Subcutaneous abdominal adipose tissue (tissue), 5 donors: ENCODE measurements around the gene DLG2.

Experiments used
- H3K27ac ChIP-seq: one replicate; pipeline ENCODE4 v1.7.0; 2013; ENCODE audit warnings: low read depth, mild to moderate bottlenecking, inconsistent platforms, low read length, moderate library complexity
- H3K27me3 ChIP-seq, 5 donors: one replicate each; pipeline ENCODE4 v1.7.0; 2013; ENCODE audit warnings: low read length in 5 of 5, inconsistent platforms in 1 of 5; ENCODE audit not compliant: control insufficient read depth in 5 of 5, insufficient read depth in 4 of 5
- H3K36me3 ChIP-seq, 5 donors: one replicate each; pipeline ENCODE4 v1.7.0; 2013; ENCODE audit warnings: low read length in 5 of 5; ENCODE audit not compliant: control insufficient read depth in 5 of 5, insufficient read depth in 5 of 5
- H3K4me1 ChIP-seq, 5 donors: one replicate each; pipeline ENCODE4 v1.7.0; 2013; ENCODE audit warnings: low read length in 5 of 5, mild to moderate bottlenecking in 3 of 5, moderate library complexity in 1 of 5; ENCODE audit not compliant: control insufficient read depth in 5 of 5, insufficient read depth in 5 of 5
- H3K4me3 ChIP-seq, 5 donors: one replicate each; pipeline ENCODE4 v1.7.0; 2013; ENCODE audit warnings: low read length in 5 of 5, low read depth in 1 of 5
- H3K9ac ChIP-seq, 5 donors: one replicate each; pipeline ENCODE4 v1.7.0; 2013; ENCODE audit warnings: low read length in 5 of 5, mild to moderate bottlenecking in 4 of 5, moderate library complexity in 3 of 5
- H3K9me3 ChIP-seq, 5 donors: one replicate each; pipeline ENCODE4 v1.7.0; 2013; ENCODE audit warnings: low read length in 5 of 5; ENCODE audit not compliant: control insufficient read depth in 5 of 5
- donor health status: healthy.
- donor health status: healthy.
- donor health status: healthy.
- donor health status: healthy.
- donor health status: healthy.

Gene DLG2

DNA sequence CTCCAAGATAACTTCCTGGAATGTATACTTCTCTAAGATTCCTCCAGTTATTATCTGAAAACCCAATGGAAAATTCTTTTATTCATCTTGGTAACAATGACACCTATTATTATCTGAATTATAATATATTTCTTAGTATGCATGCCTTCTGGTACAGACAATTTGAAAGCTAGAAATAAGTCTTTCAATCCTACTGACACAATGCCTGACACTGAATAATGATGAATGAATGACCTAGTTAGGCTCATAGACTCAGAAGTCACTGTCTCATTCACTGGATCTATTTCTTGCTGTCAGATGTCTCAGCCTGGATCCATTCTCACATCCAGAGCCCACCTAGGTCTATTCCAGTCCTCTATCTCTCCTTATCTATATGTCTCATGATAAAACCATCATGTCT, 1214.3 kb downstream of the DLG2 start:
- Histone ChIP-seq H3K4me1 (no peaks in the 10 kb centered on the region), H3K9ac (no peak overlapping the region), H3K9me3 (no peaks in the 10 kb centered on the region), H3K27me3 (no peaks in the 10 kb centered on the region), H3K4me3 (no peak overlapping the region), H3K27ac (no peak overlapping the region), H3K36me3 (no peaks in the 10 kb centered on the region)

GRCh38 chr11:84408946-84409411, 1218.2 kb downstream of the DLG2 start:
- Histone ChIP-seq H3K27ac (no peak overlapping the region), H3K9ac (no peak overlapping the region), H3K4me1 (no peaks in the 10 kb centered on the region), H3K36me3 (no peaks in the 10 kb centered on the region), H3K27me3 (no peaks in the 10 kb centered on the region), H3K4me3 (no peak overlapping the region), H3K9me3 (no peaks in the 10 kb centered on the region)

GRCh38 chr11:84407091-84407490, 1220.1 kb downstream of the DLG2 start:
- H3K9ac ChIP-seq: no peak overlapping the region
- no peaks in the 10 kb centered on the region for H3K27me3 ChIP-seq
- H3K4me1 ChIP-seq: no peaks in the 10 kb centered on the region
- no peaks in the 10 kb centered on the region for H3K9me3 ChIP-seq
- no peak overlapping the region for H3K27ac ChIP-seq
- no peak overlapping the region for H3K4me3 ChIP-seq
- no peaks in the 10 kb centered on the region for H3K36me3 ChIP-seq

DNA sequence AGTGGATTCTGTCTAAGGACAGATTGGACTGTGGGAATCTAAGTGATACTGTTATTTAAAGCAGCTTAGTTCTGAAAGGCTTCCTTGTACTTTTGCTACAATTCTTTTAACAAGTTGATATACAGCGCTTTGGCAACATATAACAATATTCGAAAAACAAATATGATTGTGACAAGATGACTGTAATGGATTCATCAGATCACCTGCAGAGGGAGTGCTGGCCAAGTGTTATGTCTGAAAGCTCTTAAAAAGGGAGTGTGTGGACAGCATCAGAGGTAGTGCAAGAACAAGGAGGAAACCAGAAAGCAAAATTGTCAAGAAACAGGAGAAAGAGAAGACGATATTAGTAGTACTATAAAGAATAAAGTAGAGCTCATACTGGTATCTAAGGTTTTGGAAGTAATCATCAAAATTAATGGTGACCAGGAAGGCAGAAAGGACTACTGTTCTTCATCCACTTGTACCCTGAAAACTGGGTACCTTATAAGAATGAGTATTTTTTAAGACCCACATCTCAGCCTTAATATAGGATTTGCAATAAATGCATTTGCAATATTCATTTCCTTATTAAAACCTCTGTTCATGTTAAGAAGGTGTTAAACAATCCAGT, 1229.0 kb downstream of the DLG2 start:
- Histone ChIP-seq H3K36me3 (no peaks in the 10 kb centered on the region), H3K27me3 (no peaks in the 10 kb centered on the region), H3K9ac (no peak overlapping the region), H3K9me3 (no peaks in the 10 kb centered on the region), H3K4me1 (peaks cover 0 to 6% (median 0%) of the 10 kb centered on the region in 5 donors), H3K27ac (no peak overlapping the region), H3K4me3 (no peak overlapping the region)

GRCh38 chr11:84396521-84396920, 1230.6 kb downstream of the DLG2 start:
- Histone ChIP-seq H3K9ac (no peak overlapping the region), H3K9me3 (no peaks in the 10 kb centered on the region), H3K4me3 (no peak overlapping the region), H3K27ac (no peak overlapping the region), H3K27me3 (no peaks in the 10 kb centered on the region), H3K4me1 (peaks cover 0 to 6% (median 0%) of the 10 kb centered on the region in 5 donors), H3K36me3 (no peaks in the 10 kb centered on the region)

DNA sequence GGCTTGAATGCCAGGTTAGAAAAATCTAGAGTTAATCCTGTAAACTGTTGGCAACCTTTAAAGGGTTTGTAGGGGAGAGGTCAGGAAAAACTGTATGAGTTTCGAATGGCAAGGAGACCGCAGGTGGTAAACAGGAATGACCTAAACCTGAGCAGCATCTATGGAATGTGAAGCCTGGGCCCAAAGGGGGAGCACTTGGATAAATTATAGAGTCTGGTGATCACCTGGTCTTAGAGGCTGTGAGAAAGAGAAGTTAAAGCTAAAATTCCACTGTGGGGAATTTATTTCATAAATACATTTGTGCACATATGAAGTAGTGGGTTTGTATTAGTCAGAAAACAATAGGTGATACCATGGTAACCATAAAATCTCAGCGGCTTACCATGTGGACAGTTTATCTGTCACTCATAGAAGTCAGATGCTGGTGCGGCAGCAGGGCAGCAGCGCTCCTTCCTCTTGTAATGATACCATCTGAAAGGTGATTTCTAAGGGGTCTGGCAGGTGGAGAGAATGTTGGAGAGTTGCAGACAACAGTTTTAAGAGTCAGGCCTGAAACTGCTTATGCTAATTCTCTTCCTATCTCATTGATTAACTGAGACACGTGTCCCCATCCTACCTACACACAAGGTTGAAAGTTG, 1236.6 kb downstream of the DLG2 start:
- H3K36me3 ChIP-seq: no peaks in the 10 kb centered on the region
- H3K4me3 ChIP-seq: no peak overlapping the region
- H3K27ac ChIP-seq: no peak overlapping the region

GRCh38 chr11:84389696-84390095, 1237.4 kb downstream of the DLG2 start:
- H3K27ac ChIP-seq: no peak overlapping the region
- no peaks in the 10 kb centered on the region for H3K9me3 ChIP-seq
- no peaks in the 10 kb centered on the region for H3K4me1 ChIP-seq
- H3K36me3 ChIP-seq: no peaks in the 10 kb centered on the region
- H3K27me3 ChIP-seq: no peaks in the 10 kb centered on the region
- H3K4me3 ChIP-seq: no peak overlapping the region
- no peak overlapping the region for H3K9ac ChIP-seq

More for the DNA sequence above, 1236.6 kb downstream of the DLG2 start:
- Histone ChIP-seq H3K9ac (no peak overlapping the region), H3K4me1 (no peaks in the 10 kb centered on the region), H3K9me3 (no peaks in the 10 kb centered on the region), H3K27me3 (no peaks in the 10 kb centered on the region)

DNA sequence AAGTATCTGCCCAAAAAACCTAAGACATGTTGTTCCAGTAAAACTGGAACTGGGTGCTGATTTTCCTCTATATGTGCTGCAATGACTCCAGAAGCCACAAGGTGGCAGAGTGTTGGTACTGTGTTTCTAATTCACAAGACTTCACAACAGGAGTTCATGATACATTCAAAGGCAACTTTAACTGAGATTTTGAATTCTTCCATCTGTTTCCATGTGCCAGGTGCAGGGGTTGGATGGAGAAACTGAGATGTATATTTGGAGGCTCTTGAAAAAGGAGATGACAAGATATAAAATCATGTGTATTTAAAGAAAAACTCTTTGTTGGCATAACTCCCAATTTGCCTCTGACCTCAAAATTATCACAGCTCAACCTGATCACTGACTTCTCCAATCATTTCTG, 1242.4 kb downstream of the DLG2 start:
- no peak overlapping the region for H3K27ac ChIP-seq
- no peaks in the 10 kb centered on the region for H3K9me3 ChIP-seq
- H3K4me1 ChIP-seq: no peaks in the 10 kb centered on the region
- no peak overlapping the region for H3K4me3 ChIP-seq
- H3K9ac ChIP-seq: no peak overlapping the region
- H3K36me3 ChIP-seq: no peaks in the 10 kb centered on the region
- H3K27me3 ChIP-seq: no peaks in the 10 kb centered on the region

DNA sequence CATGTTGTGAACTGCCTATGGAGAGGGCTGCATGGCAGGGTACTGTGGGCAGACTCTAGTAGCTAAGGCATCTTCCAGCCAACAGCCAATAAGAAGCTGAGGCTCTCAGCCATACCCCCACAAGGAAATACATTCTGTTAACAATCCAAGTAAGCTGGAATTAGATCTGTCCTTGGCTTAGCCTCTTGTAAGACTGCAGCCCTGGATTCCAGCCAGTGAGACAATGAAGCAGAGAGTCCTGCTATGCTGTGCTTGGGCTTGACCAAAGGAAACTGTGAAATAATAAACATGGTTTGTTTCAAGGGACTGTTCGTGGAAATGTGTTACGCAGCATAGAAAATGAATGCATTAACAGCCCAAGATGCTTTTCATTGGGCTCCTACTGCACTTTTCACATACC, 1243.6 kb downstream of the DLG2 start:
- Histone ChIP-seq H3K9ac (no peak overlapping the region), H3K4me3 (no peak overlapping the region), H3K27ac (no peak overlapping the region), H3K4me1 (no peaks in the 10 kb centered on the region), H3K9me3 (no peaks in the 10 kb centered on the region), H3K36me3 (no peaks in the 10 kb centered on the region), H3K27me3 (no peaks in the 10 kb centered on the region)

- Histone ChIP-seq H3K4me3 (no peak overlapping the region), H3K27me3 (no peaks in the 10 kb centered on the region), H3K4me1 (no peaks in the 10 kb centered on the region), H3K9me3 (no peaks in the 10 kb centered on the region), H3K9ac (no peak overlapping the region), H3K27ac (no peak overlapping the region), H3K36me3 (no peaks in the 10 kb centered on the region)
Measured at GRCh38 chr11:84381666-84382065, 1245.5 kb downstream of the DLG2 start.
